DMS53 treated with DMSO at 0.1 percent for 48 hours (cell line): ENCODE measurements around the gene OR10K2.

Source experiments
- DNase-seq: peaks from one replicate; lab custom pipeline; 2025; ENCODE audit not compliant: unreplicated experiment; lab: John Stamatoyannopoulos, UW

The OR10K2 gene

GRCh38 chr1:158371188-158371953, 54.7 kb downstream of the OR10K2 start:
- DNase-seq, result no peak
